HepG2 (cell line): ENCODE data around the gene PDE8B. TPM values are rescaled to one million over a fixed set of nuclear protein-coding genes. Genes with fewer than 3 reads are reported as not detected.

Experiments
- ATAC-seq: fragments of 200-7000 bp; cut with Tn5 transposase; 3 replicates; pipeline ENCODE4 v1.9.1; 2020; ENCODE audit warnings: mild to moderate bottlenecking, moderate library complexity
- BruUV-seq: library from RNA; stranded (reverse); fragments of 400-500 nt; replicated peaks from 2 replicates; lab custom pipeline; 2021; lab: Mats Ljungman, UMichigan
- CTCF ChIA-PET: fragments of 300-600 bp; formaldehyde crosslinking; extraction: SDS; loops from one replicate; lab custom pipeline; 2021; ENCODE audit warnings: low total read pairs, inconsistent platforms, low intra/inter-chr PET ratio; lab: Yijun Ruan, JAX
- POLR2A ChIA-PET: fragments of 350-600 bp; sonication (Branson Sonifier 250); formaldehyde crosslinking; loops from one replicate; lab custom pipeline; 2020; ENCODE audit warnings: antibody characterized with exemption, inconsistent platforms; lab: Yijun Ruan, JAX
- DNase-seq: peaks from one replicate; pipeline ENCODE4 v3.0.0-alpha.2; 2015; ENCODE audit warnings: low spot score
- FAIRE-seq: peaks from 3 replicates; lab custom pipeline; 2011; peaks lifted over from hg19 to GRCh38; lab: Jason Lieb, UNC
- H2AFZ ChIP-seq: one replicate; pipeline ENCODE4 v1.6.1; 2011; ENCODE audit warnings: low read length, inconsistent platforms
- H3K27ac ChIP-seq: fragments of 300-600 bp; 3 replicates; pipeline ENCODE4 v1.8.0; 2011; ENCODE audit warnings: mixed run types, mild to moderate bottlenecking, mixed read lengths, low read length, inconsistent platforms; ENCODE audit not compliant: insufficient read depth; ENCODE audit errors: extremely low read length
- H3K27me3 ChIP-seq, 2 experiments: fragments of 200-600 bp in 1 of 2; 2 replicates in 1 of 2; 3 replicates in 1 of 2; pipeline versions ENCODE4 v1.6.0 to v1.8.0; 2011; ENCODE audit warnings: low read length in 2 of 2, mild to moderate bottlenecking in 2 of 2, moderate library complexity in 2 of 2, inconsistent platforms in 1 of 2; ENCODE audit not compliant: insufficient read depth in 2 of 2, control insufficient read depth in 1 of 2
- H3K36me3 ChIP-seq, 2 experiments: fragments of 200-600 bp in 1 of 2; replicated peaks in 1 of 2; 2 replicates in 1 of 2; 3 replicates in 1 of 2; pipeline versions ENCODE4 v1.5.1 to v1.8.0; 2011; ENCODE audit warnings: low read length in 2 of 2, inconsistent platforms in 1 of 2; ENCODE audit not compliant: insufficient read depth in 2 of 2, control insufficient read depth in 1 of 2
- H3K4me1 ChIP-seq: 2 replicates; pipeline ENCODE4 v1.5.1; 2012; ENCODE audit warnings: low read length, inconsistent platforms; ENCODE audit not compliant: insufficient read depth
- H3K4me2 ChIP-seq: 2 replicates; pipeline ENCODE4 v1.6.0; 2011; ENCODE audit warnings: low read depth, low read length, inconsistent platforms
- H3K4me3 ChIP-seq, 3 experiments: fragments of 200-600 bp in 1 of 3; sonication (generic), shearing (Covaris generic) in 1 of 3; replicated peaks in 1 of 3; 2 replicates each; pipeline ENCODE4 v1.5.1; 2011 to 2016; ENCODE audit warnings: low read length in 3 of 3, inconsistent platforms in 2 of 3, low read depth in 2 of 3, mild to moderate bottlenecking in 2 of 3, control low read depth in 1 of 3, mixed read lengths in 1 of 3; ENCODE audit not compliant: insufficient read depth in 1 of 3
- H3K79me2 ChIP-seq: one replicate; pipeline ENCODE4 v1.6.1; 2011; ENCODE audit warnings: low read length, inconsistent platforms; ENCODE audit not compliant: insufficient read depth
- H3K9ac ChIP-seq: 2 replicates; pipeline ENCODE4 v1.6.0; 2011; ENCODE audit warnings: mild to moderate bottlenecking, low read depth, low read length, inconsistent platforms; ENCODE audit not compliant: insufficient read depth
- H3K9me3 ChIP-seq: 2 replicates; pipeline ENCODE4 v1.5.1; 2012; ENCODE audit warnings: mild to moderate bottlenecking, low read length
- H4K20me1 ChIP-seq: 2 replicates; pipeline ENCODE4 v1.6.0; 2011; ENCODE audit warnings: inconsistent platforms, mild to moderate bottlenecking, low read length, moderate library complexity; ENCODE audit not compliant: insufficient read depth
- HDAC1 ChIP-seq: sonication (generic); formaldehyde crosslinking; IDR thresholded peaks from 2 replicates; pipeline ENCODE4 v1.5.1; 2020; ENCODE audit warnings: mild to moderate bottlenecking, missing genetic modification reagents
- JUN ChIP-seq: sonication (generic); formaldehyde crosslinking; IDR thresholded peaks from 2 replicates; pipeline ENCODE4 v1.4.0; 2020; ENCODE audit warnings: mild to moderate bottlenecking, missing genetic modification reagents
- KLF12 ChIP-seq: sonication (generic); formaldehyde crosslinking; IDR thresholded peaks from 2 replicates; pipeline ENCODE4 v1.4.0; 2020; ENCODE audit warnings: missing genetic modification reagents, borderline replicate concordance
- LCORL ChIP-seq, 2 experiments: fragments of 450-650 bp in 1 of 2; sonication (generic) in 1 of 2; formaldehyde crosslinking in 1 of 2; IDR thresholded peaks; 2 replicates each; pipeline versions ENCODE4 v1.5.0 to v1.6.1; 2017 to 2020; ENCODE audit warnings: antibody characterized with exemption in 1 of 2, missing genetic modification reagents in 1 of 2
- ZNF230 ChIP-seq: sonication (generic); formaldehyde crosslinking; IDR thresholded peaks from 2 replicates; pipeline ENCODE4 v1.4.0; 2020; ENCODE audit warnings: mild to moderate bottlenecking, missing genetic modification reagents
- ZNF484 ChIP-seq: sonication (generic); formaldehyde crosslinking; IDR thresholded peaks from 2 replicates; pipeline ENCODE4 v1.5.1; 2020; ENCODE audit warnings: mild to moderate bottlenecking, low read depth, missing genetic modification reagents, borderline replicate concordance
- WGBS: methylation state at CpG from one replicate; pipeline ENCODE4 v1.1.6; 2017; ENCODE audit warnings: low lambda C conversion rate; 5-methylcytosine and 5-hydroxymethylcytosine counted together
- in situ Hi-C: cut with HindIII; loops from 2 replicates; pipeline ENCODE4 v1.10.0; 2017; ENCODE audit warnings: low pct_unique_long_range_greater_than_20kb; ENCODE audit not compliant: extremely low pct_ligation_motif_present
- intact Hi-C: fragments of 100-400 bp; cut with micrococcal nuclease; formaldehyde crosslinking; loops from one replicate; pipeline ENCODE4 v1.10.0; 2022; ENCODE audit not compliant: unreplicated experiment
- polyA plus RNA-seq, 8 experiments: library from polyadenylated mRNA; depleted of rRNA in 3 of 8; stranded (reverse) in 7 of 8; unstranded in 1 of 8; fragments of >200 nt; fragmentation: Illumina TruSeq in 4 of 8; extraction: Trizol in 4 of 8; gene quantifications; 2 replicates each; pipeline versions ENCODE4 v1.2.1 to v1.2.3, GENCODE V29; 2011 to 2016; ENCODE audit warnings: low read depth in 4 of 8, missing spikeins in 1 of 8, mixed read lengths in 1 of 8; ENCODE audit not compliant: insufficient read depth in 1 of 8
- total RNA-seq, 5 experiments: library from RNA; depleted of rRNA; stranded (reverse); fragments of >200 nt; fragmentation: Illumina TruSeq; extraction: Trizol; gene quantifications; 2 replicates each; pipeline ENCODE4 v1.2.3, GENCODE V29; 2016; ENCODE audit warnings: low read depth in 1 of 5
- TF ChIP-seq, protein P1 (sequence below): sonication (generic); formaldehyde crosslinking; IDR thresholded peaks from 2 replicates; pipeline ENCODE4 v1.5.0; 2020; ENCODE audit warnings: mild to moderate bottlenecking, missing genetic modification reagents, borderline replicate concordance
- TF ChIP-seq, protein P2 (sequence below): sonication (generic); formaldehyde crosslinking; IDR thresholded peaks from one replicate; pipeline ENCODE4 v1.5.1; 2020; ENCODE audit warnings: mild to moderate bottlenecking, missing genetic modification reagents; ENCODE audit errors: not compliant biosample characterization
- TF ChIP-seq, protein P3 (sequence below): fragments of 450-650 bp; IDR thresholded peaks from 2 replicates; pipeline ENCODE4 v1.6.1; 2016

The PDE8B gene
- total and polyA plus RNA-seq, 2 of the 13 experiments (the other 11 are each of a cell fraction or from before 2014, with no cell fraction given): 0.07 TPM; not detected in 1

DNA sequence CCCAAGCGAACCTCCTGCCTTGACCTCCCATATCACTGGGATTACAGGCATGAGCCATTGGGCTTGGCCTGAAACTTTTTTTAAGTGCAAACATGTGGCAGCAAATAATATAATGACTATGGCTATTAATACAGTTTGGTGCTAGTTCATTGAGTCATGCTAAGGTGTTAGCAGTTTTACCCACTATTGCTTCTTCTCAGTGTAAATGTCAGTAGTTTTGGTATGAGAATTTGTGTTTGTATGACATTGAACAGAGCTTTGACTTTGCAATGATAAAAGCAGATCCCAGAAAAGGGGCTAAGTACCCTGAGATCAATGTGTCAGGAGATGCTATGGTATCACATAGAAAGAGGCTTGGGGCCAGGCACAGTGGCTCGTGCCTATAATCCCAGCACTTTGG, 214.4 kb downstream of the PDE8B start (continued):
- TF ChIP-seq LCORL (IDR thresholded peaks at IDR 0.05) (no peak), LCORL (CRISPR knock-in tag; IDR thresholded peaks at IDR 0.05) (no peak), KLF12 (CRISPR knock-in tag) (no peak), JUN (CRISPR knock-in tag) (no peak), HDAC1 (no peak)
- TF ChIP-seq, protein P1, sequence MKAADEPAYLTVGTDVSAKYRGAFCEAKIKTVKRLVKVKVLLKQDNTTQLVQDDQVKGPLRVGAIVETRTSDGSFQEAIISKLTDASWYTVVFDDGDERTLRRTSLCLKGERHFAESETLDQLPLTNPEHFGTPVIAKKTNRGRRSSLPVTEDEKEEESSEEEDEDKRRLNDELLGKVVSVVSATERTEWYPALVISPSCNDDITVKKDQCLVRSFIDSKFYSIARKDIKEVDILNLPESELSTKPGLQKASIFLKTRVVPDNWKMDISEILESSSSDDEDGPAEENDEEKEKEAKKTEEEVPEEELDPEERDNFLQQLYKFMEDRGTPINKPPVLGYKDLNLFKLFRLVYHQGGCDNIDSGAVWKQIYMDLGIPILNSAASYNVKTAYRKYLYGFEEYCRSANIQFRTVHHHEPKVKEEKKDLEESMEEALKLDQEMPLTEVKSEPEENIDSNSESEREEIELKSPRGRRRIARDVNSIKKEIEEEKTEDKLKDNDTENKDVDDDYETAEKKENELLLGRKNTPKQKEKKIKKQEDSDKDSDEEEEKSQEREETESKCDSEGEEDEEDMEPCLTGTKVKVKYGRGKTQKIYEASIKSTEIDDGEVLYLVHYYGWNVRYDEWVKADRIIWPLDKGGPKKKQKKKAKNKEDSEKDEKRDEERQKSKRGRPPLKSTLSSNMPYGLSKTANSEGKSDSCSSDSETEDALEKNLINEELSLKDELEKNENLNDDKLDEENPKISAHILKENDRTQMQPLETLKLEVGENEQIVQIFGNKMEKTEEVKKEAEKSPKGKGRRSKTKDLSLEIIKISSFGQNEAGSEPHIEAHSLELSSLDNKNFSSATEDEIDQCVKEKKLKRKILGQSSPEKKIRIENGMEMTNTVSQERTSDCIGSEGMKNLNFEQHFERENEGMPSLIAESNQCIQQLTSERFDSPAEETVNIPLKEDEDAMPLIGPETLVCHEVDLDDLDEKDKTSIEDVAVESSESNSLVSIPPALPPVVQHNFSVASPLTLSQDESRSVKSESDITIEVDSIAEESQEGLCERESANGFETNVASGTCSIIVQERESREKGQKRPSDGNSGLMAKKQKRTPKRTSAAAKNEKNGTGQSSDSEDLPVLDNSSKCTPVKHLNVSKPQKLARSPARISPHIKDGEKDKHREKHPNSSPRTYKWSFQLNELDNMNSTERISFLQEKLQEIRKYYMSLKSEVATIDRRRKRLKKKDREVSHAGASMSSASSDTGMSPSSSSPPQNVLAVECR (CRISPR knock-in tag): no peak
- TF ChIP-seq, all 625 proteins: peak for 0

DNA sequence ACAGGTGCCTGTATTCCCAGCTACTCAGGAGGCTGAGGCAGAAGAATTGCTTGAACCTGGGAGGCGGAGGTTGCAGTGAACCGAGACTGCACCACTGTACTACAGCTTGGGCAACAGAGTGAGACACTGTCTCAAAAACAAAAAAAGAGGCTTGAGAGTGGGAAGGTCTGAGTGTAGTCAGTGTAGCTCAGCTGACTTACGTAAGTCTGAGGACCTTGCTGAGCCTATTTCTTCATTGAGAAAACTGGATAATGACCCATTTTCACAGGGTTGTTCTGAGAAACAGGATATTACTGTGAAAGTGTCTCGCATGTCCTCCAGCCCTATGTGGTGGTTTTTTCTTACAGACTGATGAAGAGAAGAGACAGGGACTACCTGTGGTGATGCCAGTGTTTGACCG, 214.9 kb downstream of the PDE8B start:
- ChIA-PET CTCF (no interaction called here), POLR2A (no interaction called here)
- BruUV-seq: no TSS peak
- H4K20me1 ChIP-seq: no peaks in the 10 kb centered on the region
- 97% methylated on average over 5 of the region's 5 CpGs for WGBS
- no peak overlapping the region for H3K9ac ChIP-seq
- DNase-seq (no peak), FAIRE-seq (no peak), ATAC-seq (no peak)
- no peaks in the 10 kb centered on the region for H3K27me3 ChIP-seq
- no peaks in the 10 kb centered on the region for H3K36me3 ChIP-seq
- H3K9me3 ChIP-seq: no peaks in the 10 kb centered on the region
- H2AFZ ChIP-seq: no peak overlapping the region
- no peak overlapping the region for H3K4me2 ChIP-seq
- peaks cover 18% of the 10 kb centered on the region for H3K4me1 ChIP-seq
- no peaks in the 10 kb centered on the region for H3K79me2 ChIP-seq
- intact Hi-C loops (no loop called here), in situ Hi-C loops (no loop called here)
- peak overlapping the region; percentile 35 for H3K27ac ChIP-seq
- no peak overlapping the region for H3K4me3 ChIP-seq
- TF ChIP-seq ZNF230 (no peak), ZNF484 (CRISPR knock-in tag) (no peak)
- TF ChIP-seq, protein P2, sequence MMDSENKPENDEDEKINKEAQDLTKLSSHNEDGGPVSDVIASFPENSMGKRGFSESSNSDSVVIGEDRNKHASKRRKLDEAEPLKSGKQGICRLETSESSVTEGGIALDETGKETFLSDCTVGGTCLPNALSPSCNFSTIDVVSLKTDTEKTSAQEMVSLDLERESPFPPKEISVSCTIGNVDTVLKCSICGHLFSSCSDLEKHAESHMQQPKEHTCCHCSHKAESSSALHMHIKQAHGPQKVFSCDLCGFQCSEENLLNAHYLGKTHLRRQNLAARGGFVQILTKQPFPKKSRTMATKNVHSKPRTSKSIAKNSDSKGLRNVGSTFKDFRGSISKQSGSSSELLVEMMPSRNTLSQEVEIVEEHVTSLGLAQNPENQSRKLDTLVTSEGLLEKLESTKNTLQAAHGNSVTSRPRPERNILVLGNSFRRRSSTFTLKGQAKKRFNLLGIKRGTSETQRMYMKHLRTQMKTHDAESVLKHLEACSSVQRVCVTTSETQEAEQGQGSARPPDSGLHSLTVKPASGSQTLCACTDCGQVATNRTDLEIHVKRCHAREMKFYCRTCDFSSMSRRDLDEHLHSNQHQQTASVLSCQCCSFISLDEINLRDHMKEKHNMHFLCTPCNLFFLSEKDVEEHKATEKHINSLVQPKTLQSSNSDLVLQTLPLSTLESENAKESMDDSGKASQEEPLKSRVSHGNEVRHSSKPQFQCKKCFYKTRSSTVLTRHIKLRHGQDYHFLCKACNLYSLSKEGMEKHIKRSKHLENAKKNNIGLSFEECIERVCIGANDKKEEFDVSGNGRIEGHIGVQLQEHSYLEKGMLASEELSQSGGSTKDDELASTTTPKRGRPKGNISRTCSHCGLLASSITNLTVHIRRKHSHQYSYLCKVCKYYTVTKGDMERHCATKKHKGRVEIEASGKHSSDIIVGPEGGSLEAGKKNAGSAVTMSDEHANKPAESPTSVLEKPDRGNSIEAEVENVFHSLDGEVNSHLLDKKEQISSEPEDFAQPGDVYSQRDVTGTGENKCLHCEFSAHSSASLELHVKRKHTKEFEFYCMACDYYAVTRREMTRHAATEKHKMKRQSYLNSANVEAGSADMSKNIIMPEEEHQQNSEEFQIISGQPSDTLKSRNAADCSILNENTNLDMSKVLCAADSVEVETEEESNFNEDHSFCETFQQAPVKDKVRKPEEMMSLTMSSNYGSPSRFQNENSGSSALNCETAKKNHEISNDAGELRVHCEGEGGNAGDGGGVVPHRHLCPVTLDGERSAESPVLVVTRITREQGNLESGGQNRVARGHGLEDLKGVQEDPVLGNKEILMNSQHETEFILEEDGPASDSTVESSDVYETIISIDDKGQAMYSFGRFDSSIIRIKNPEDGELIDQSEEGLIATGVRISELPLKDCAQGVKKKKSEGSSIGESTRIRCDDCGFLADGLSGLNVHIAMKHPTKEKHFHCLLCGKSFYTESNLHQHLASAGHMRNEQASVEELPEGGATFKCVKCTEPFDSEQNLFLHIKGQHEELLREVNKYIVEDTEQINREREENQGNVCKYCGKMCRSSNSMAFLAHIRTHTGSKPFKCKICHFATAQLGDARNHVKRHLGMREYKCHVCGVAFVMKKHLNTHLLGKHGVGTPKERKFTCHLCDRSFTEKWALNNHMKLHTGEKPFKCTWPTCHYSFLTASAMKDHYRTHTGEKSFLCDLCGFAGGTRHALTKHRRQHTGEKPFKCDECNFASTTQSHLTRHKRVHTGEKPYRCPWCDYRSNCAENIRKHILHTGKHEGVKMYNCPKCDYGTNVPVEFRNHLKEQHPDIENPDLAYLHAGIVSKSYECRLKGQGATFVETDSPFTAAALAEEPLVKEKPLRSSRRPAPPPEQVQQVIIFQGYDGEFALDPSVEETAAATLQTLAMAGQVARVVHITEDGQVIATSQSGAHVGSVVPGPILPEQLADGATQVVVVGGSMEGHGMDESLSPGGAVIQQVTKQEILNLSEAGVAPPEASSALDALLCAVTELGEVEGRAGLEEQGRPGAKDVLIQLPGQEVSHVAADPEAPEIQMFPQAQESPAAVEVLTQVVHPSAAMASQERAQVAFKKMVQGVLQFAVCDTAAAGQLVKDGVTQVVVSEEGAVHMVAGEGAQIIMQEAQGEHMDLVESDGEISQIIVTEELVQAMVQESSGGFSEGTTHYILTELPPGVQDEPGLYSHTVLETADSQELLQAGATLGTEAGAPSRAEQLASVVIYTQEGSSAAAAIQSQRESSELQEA (CRISPR knock-in tag): no peak
- TF ChIP-seq, protein P3, sequence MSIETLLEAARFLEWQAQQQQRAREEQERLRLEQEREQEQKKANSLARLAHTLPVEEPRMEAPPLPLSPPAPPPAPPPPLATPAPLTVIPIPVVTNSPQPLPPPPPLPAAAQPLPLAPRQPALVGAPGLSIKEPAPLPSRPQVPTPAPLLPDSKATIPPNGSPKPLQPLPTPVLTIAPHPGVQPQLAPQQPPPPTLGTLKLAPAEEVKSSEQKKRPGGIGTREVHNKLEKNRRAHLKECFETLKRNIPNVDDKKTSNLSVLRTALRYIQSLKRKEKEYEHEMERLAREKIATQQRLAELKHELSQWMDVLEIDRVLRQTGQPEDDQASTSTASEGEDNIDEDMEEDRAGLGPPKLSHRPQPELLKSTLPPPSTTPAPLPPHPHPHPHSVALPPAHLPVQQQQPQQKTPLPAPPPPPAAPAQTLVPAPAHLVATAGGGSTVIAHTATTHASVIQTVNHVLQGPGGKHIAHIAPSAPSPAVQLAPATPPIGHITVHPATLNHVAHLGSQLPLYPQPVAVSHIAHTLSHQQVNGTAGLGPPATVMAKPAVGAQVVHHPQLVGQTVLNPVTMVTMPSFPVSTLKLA: no peak
